ENCODE data around the gene SRSF2. TPM values are rescaled to one million over a fixed set of nuclear protein-coding genes. Genes with fewer than 3 reads are reported as not detected.

Gene SRSF2
- total RNA-seq, 1 donor from 2014 or later = 329 TPM

DNA sequence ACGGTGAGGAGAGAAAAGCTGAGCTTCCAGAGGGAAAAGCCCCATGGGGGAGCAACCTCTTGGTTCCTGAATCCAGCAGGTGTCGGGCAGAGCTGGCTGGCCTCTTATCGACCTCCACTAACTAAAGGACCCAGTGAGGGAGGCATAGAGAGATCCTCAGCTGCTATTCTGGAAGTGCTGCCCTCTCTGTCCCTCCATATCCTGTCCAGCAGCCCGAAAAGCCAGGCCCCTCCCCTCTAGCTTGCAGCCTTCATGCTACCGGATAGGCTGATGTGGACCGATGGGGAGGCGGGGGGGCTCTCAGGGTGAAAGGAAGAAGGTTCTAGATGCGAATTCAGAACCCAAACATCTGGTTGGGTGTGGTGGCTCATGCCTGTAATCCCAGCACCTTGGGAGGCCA, 51.3 kb downstream of the SRSF2 start:
- H3K79me2 ChIP-seq (ENCODE audit: low read depth) = no peaks in the 10 kb centered on the region
- no peak overlapping the region for H3K4me3 ChIP-seq
- no peaks in the 10 kb centered on the region for H3K9me3 ChIP-seq (ENCODE audit: low read depth)
- H3K9ac ChIP-seq = no peak overlapping the region
- H3K4me1 Mint-ChIP-seq = peaks cover 50% of the 10 kb centered on the region
- no peak overlapping the region for H3K4me3 Mint-ChIP-seq
- H3K27me3 ChIP-seq = no peaks in the 10 kb centered on the region
- H4K20me1 ChIP-seq (ENCODE audit: low read depth) = peaks cover 4% of the 10 kb centered on the region
- H3K27ac Mint-ChIP-seq = no peak overlapping the region
- H3K4me2 ChIP-seq = no peak overlapping the region
- H2AFZ ChIP-seq (replicated peaks) = no peak overlapping the region
- DNase-seq (ENCODE audit: low spot score) = no peak
- no peaks in the 10 kb centered on the region for H3K36me3 Mint-ChIP-seq
- H3K27ac ChIP-seq = no peak overlapping the region
- H3K9me3 Mint-ChIP-seq = no peaks in the 10 kb centered on the region
- TF ChIP-seq EZH2 (IDR thresholded peaks at IDR 0.05) (no peak), EZH2phosphoT487 (IDR thresholded peaks at IDR 0.05) (no peak)
- TF ChIP-seq, protein P1, sequence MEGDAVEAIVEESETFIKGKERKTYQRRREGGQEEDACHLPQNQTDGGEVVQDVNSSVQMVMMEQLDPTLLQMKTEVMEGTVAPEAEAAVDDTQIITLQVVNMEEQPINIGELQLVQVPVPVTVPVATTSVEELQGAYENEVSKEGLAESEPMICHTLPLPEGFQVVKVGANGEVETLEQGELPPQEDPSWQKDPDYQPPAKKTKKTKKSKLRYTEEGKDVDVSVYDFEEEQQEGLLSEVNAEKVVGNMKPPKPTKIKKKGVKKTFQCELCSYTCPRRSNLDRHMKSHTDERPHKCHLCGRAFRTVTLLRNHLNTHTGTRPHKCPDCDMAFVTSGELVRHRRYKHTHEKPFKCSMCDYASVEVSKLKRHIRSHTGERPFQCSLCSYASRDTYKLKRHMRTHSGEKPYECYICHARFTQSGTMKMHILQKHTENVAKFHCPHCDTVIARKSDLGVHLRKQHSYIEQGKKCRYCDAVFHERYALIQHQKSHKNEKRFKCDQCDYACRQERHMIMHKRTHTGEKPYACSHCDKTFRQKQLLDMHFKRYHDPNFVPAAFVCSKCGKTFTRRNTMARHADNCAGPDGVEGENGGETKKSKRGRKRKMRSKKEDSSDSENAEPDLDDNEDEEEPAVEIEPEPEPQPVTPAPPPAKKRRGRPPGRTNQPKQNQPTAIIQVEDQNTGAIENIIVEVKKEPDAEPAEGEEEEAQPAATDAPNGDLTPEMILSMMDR (IDR thresholded peaks at IDR 0.05) = no peak
- peaks cover 3% of the 10 kb centered on the region for H3F3A ChIP-seq (ENCODE audit: low read depth)
- peaks cover 20% of the 10 kb centered on the region for H3K4me1 ChIP-seq
- no peaks in the 10 kb centered on the region for H3K36me3 ChIP-seq
- H3K27me3 Mint-ChIP-seq (ENCODE audit: insufficient read depth, low read depth) = peaks cover 11% of the 10 kb centered on the region

DNA sequence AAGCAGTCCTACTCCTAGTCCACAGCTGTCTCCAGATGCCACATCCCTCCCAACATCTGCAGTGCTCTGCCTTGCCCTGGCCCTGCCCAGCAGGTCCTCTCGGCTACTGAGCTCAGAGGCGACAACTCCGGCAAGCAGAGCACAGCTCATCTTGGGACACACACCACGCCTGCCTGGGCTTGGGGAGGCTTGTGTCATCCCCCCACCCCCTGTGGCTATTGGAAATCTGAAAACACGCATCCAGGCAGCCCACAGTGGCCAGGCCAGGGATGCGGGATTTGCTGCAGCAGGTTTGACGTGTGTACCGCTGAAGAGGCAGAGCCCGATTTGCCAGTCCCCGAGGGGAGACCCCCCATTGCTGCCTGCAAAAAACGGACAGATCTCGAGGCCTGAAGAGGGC, 51.8 kb downstream of the SRSF2 start:
- Histone ChIP-seq H2AFZ (replicated peaks) (no peak overlapping the region), H3K4me3 (no peak overlapping the region), H3F3A (ENCODE audit: low read depth) (peaks cover 3% of the 10 kb centered on the region), H3K27ac (no peak overlapping the region), H3K36me3 (no peaks in the 10 kb centered on the region), H4K20me1 (ENCODE audit: low read depth) (peaks cover 4% of the 10 kb centered on the region), H3K27me3 (no peaks in the 10 kb centered on the region), H3K79me2 (ENCODE audit: low read depth) (no peaks in the 10 kb centered on the region), H3K9me3 (ENCODE audit: low read depth) (no peaks in the 10 kb centered on the region), H3K4me1 (peaks cover 20% of the 10 kb centered on the region), H3K4me2 (no peak overlapping the region), H3K9ac (no peak overlapping the region)
- TF ChIP-seq EZH2 (IDR thresholded peaks at IDR 0.05) (no peak), EZH2phosphoT487 (IDR thresholded peaks at IDR 0.05) (no peak)
- TF ChIP-seq, protein P1 (IDR thresholded peaks at IDR 0.05) = no peak
- no peaks in the 10 kb centered on the region for H3K36me3 Mint-ChIP-seq
- H3K4me1 Mint-ChIP-seq = peaks cover 46% of the 10 kb centered on the region
- DNase-seq (ENCODE audit: low spot score) = no peak
- no peaks in the 10 kb centered on the region for H3K9me3 Mint-ChIP-seq
- no peak overlapping the region for H3K4me3 Mint-ChIP-seq
- peak overlapping the region; percentile 57 for H3K27ac Mint-ChIP-seq
- peaks cover 11% of the 10 kb centered on the region for H3K27me3 Mint-ChIP-seq (ENCODE audit: insufficient read depth, low read depth)

DNA sequence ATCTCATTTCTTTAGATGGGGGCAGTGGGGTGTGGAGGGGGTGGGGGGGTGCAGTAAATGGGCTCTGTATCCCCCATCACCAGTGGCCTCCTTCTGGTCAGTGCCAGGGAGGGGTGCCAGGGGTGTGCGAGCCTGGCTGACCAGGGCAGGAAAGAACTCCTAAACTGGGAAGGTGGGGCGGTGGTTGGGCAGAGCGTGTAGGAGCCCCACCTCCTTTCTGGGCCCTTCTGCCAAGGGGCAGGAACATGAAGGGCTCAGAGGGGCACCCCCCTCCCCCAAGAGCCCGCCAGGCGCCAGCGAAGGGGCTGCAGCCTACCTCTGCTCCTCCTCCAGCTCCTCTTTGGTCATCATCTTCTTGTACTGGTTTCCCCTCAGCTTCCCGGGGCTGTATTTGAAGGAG, 52.4 kb downstream of the SRSF2 start:
- Histone ChIP-seq H4K20me1 (ENCODE audit: low read depth) (peaks cover 4% of the 10 kb centered on the region), H2AFZ (replicated peaks) (no peak overlapping the region), H3K4me3 (no peak overlapping the region), H3K36me3 (no peaks in the 10 kb centered on the region), H3F3A (ENCODE audit: low read depth) (peaks cover 3% of the 10 kb centered on the region), H3K4me2 (no peak overlapping the region), H3K9ac (no peak overlapping the region), H3K27ac (no peak overlapping the region), H3K9me3 (ENCODE audit: low read depth) (no peaks in the 10 kb centered on the region), H3K79me2 (ENCODE audit: low read depth) (no peaks in the 10 kb centered on the region), H3K4me1 (peaks cover 20% of the 10 kb centered on the region), H3K27me3 (no peaks in the 10 kb centered on the region)
- TF ChIP-seq, protein P1 (IDR thresholded peaks at IDR 0.05) = no peak
- no peak for TF ChIP-seq EZH2phosphoT487 (IDR thresholded peaks at IDR 0.05)
- TF ChIP-seq EZH2 (IDR thresholded peaks at IDR 0.05) = no peak
- no peaks in the 10 kb centered on the region for H3K9me3 Mint-ChIP-seq
- no peak overlapping the region for H3K4me3 Mint-ChIP-seq
- no peaks in the 10 kb centered on the region for H3K36me3 Mint-ChIP-seq
- peaks cover 46% of the 10 kb centered on the region for H3K4me1 Mint-ChIP-seq
- no peak overlapping the region for H3K27ac Mint-ChIP-seq
- peaks cover 11% of the 10 kb centered on the region for H3K27me3 Mint-ChIP-seq (ENCODE audit: insufficient read depth, low read depth)
- DNase-seq (ENCODE audit: low spot score) = no peak

MicroRNA genes within 50 kb of the gene (microRNA counts, 767-probe panel; counts per million panel counts)
- microRNA hsa-miR-636 = 460 counts per million, percentile 90 among the panel's probes with 10 or more counts

Small RNA genes within 50 kb of the gene (microRNA-seq; reads per million reads assigned to microRNA genes)
- not detected for gene MIR636

Small RNA genes within 50 kb of the gene (small RNA-seq; reads per million reads assigned to genes)
- gene AC005837.3 (not detected), gene RF02271 (not detected), gene RNU6-97P (not detected), gene RNY4P36 (not detected)

Other genes with a start within 250 kb of the SRSF2 start
- 0.79 and 5.0 TPM in 2 replicates for gene RHBDF2, start 235.9 kb downstream of the SRSF2 start, total RNA-seq (ENCODE audit: low replicate concordance)
- gene CYGB, start 199.6 kb downstream of the SRSF2 start, total RNA-seq (ENCODE audit: low replicate concordance) = 1.1 TPM in 1 of 2 replicates, not detected in the other
- gene PRCD, start 197.3 kb downstream of the SRSF2 start, total RNA-seq (ENCODE audit: low replicate concordance) = 0.09 TPM in 1 of 2 replicates, not detected in the other
- 0.28 TPM in 1 of 2 replicates, not detected in the other for gene ST6GALNAC2, start 151.5 kb downstream of the SRSF2 start, total RNA-seq (ENCODE audit: low replicate concordance)
- not detected in 2 replicates for gene ST6GALNAC1, start 93.6 kb downstream of the SRSF2 start, total RNA-seq (ENCODE audit: low replicate concordance)
- gene MXRA7, start 26.4 kb downstream of the SRSF2 start, total RNA-seq (ENCODE audit: low replicate concordance) = 54.6 and 55.4 TPM in 2 replicates
- 8.7 and 11.6 TPM in 2 replicates for gene JMJD6, start 10.7 kb downstream of the SRSF2 start, total RNA-seq (ENCODE audit: low replicate concordance)
- gene METTL23, start 10.5 kb downstream of the SRSF2 start, total RNA-seq (ENCODE audit: low replicate concordance) = 38.1 and 40.4 TPM in 2 replicates
- 22.5 and 25.7 TPM in 2 replicates for gene MFSD11, start 788 bp upstream of the SRSF2 start, total RNA-seq (ENCODE audit: low replicate concordance)
- 1.8 and 6.0 TPM in 2 replicates for gene MGAT5B, start 131.1 kb upstream of the SRSF2 start, total RNA-seq (ENCODE audit: low replicate concordance)